Measurements from ENCODE around the gene TOR4A.

The TOR4A gene

DNA sequence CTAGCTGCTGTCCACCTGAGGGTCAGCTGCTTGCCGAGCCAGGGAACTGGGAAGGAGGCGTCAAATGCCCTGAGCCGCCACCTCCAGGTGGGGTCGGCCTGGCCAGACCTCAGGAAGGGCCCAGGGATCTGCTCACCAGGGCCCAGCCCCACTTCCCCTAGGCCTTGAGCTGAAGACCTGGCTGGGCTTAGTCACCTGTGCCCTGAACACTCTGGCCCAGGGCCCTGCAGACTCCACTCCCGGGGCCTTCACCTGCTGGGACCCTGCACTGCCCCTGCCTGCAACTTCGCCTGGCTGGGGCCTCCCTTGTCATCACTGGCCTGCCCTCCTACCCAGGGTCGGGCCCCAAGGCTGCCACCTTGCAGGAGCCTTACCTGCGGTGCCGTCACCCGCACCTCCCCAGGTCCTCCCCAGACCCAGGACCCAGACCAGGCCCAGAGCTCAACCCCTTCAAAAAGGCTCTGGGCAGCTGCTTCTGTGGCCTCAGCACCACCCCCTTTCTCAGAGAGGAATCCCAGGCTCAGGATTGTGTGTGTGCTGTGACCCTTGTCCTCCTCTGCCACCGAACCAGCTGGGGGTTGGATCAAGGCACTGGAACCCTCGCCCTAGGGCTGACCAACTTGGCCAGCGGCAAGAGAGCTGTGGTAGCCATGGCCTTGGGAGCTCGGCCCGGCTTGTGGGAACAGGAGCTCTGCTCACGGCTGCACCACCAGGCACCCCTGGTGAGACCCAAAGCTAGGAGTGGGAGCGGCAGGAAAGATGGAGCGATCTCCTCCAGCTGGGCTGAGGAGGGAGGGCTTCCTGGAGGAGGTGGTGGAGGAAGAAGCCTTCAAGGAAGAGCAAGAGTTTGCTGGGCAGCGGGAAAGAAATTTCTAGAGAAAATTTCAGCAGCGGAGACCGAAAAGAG lies 23.6 kb upstream of the TOR4A start:
- TF ChIP-seq, protein P1, sequence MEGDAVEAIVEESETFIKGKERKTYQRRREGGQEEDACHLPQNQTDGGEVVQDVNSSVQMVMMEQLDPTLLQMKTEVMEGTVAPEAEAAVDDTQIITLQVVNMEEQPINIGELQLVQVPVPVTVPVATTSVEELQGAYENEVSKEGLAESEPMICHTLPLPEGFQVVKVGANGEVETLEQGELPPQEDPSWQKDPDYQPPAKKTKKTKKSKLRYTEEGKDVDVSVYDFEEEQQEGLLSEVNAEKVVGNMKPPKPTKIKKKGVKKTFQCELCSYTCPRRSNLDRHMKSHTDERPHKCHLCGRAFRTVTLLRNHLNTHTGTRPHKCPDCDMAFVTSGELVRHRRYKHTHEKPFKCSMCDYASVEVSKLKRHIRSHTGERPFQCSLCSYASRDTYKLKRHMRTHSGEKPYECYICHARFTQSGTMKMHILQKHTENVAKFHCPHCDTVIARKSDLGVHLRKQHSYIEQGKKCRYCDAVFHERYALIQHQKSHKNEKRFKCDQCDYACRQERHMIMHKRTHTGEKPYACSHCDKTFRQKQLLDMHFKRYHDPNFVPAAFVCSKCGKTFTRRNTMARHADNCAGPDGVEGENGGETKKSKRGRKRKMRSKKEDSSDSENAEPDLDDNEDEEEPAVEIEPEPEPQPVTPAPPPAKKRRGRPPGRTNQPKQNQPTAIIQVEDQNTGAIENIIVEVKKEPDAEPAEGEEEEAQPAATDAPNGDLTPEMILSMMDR (IDR thresholded peaks at IDR 0.05; ENCODE audit: low read depth, low read length), result no peak
- TF ChIP-seq MAX (IDR thresholded peaks at IDR 0.05; ENCODE audit: low read depth, low read length) (no peak), MYC (IDR thresholded peaks at IDR 0.05; ENCODE audit: low read depth, low read length) (no peak), POLR2A (IDR thresholded peaks at IDR 0.05; ENCODE audit: extremely low read depth, insufficient read length) (no peak)
- no peak overlapping the region for H3K4me3 ChIP-seq (ENCODE audit: low read depth, low read length)
- no peak for DNase-seq (ENCODE audit: low read depth)

- peak; percentile 90 for DNase-seq (ENCODE audit: low read depth)
- H3K4me3 ChIP-seq (ENCODE audit: low read depth, low read length), result peak within 1 kb of the TSS; percentile 85
- peak; percentile 88 for TF ChIP-seq POLR2A (IDR thresholded peaks at IDR 0.05; ENCODE audit: extremely low read depth, insufficient read length)
- TF ChIP-seq, protein P1 (IDR thresholded peaks at IDR 0.05; ENCODE audit: low read depth, low read length), result no peak
- peak; percentile 39; the same call in 1 of the 2 replicates for TF ChIP-seq MYC (IDR thresholded peaks at IDR 0.05; ENCODE audit: low read depth, low read length)
These were observed 22.7 kb upstream of the TOR4A start, which contains the start of gene NELFB for GRCh38 chr9:137254624-137255447. Gene NELFB (plus strand): TSS chr9:137255327.

GRCh38 chr9:137255448-137256114 lies 21.9 kb upstream of the TOR4A start:
- DNase-seq (ENCODE audit: low read depth), result peak; percentile 65
- peak overlapping the region; percentile 85 for H3K4me3 ChIP-seq (ENCODE audit: low read depth, low read length)
- TF ChIP-seq MAX (IDR thresholded peaks at IDR 0.05; ENCODE audit: low read depth, low read length) (no peak), MYC (IDR thresholded peaks at IDR 0.05; ENCODE audit: low read depth, low read length) (no peak), POLR2A (IDR thresholded peaks at IDR 0.05; ENCODE audit: extremely low read depth, insufficient read length) (no peak)
- TF ChIP-seq, protein P1 (IDR thresholded peaks at IDR 0.05; ENCODE audit: low read depth, low read length), result no peak

DNA sequence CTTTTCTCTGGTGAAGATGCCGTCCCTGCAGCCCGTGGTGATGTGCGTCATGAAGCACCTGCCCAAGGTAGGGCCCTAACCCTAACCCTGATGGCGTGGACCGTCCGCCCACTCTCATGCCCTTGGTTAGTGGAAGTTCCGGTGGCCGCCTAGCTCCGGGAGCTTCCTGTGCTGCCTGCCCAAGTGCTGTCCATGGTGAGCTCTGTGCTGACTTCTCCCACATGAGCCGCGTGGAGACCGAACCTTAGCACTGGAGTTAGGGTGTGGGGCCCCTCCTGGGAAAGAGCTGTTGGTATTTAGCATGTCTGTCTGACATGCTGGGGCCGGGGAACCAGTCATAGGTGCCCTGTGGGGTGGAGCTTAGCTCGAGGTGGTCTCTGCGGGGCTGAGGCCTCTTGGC lies 21.2 kb upstream of the TOR4A start:
- TF ChIP-seq, protein P1 (IDR thresholded peaks at IDR 0.05; ENCODE audit: low read depth, low read length), result no peak
- TF ChIP-seq MYC (IDR thresholded peaks at IDR 0.05; ENCODE audit: low read depth, low read length) (no peak), POLR2A (IDR thresholded peaks at IDR 0.05; ENCODE audit: extremely low read depth, insufficient read length) (no peak)
- DNase-seq (ENCODE audit: low read depth), result no peak
- peak overlapping the region; percentile 85 for H3K4me3 ChIP-seq (ENCODE audit: low read depth, low read length)

GRCh38 chr9:137256856-137257255 lies 20.7 kb upstream of the TOR4A start:
- no peak for DNase-seq (ENCODE audit: low read depth)
- peak overlapping the region; percentile 85 for H3K4me3 ChIP-seq (ENCODE audit: low read depth, low read length)
- TF ChIP-seq, protein P1 (IDR thresholded peaks at IDR 0.05; ENCODE audit: low read depth, low read length), result no peak
- TF ChIP-seq POLR2A (IDR thresholded peaks at IDR 0.05; ENCODE audit: extremely low read depth, insufficient read length) (no peak), MAX (IDR thresholded peaks at IDR 0.05; ENCODE audit: low read depth, low read length) (no peak), MYC (IDR thresholded peaks at IDR 0.05; ENCODE audit: low read depth, low read length) (no peak)
